ENCODE results near the gene TYK2.
"Not testable (repeated sequence)": the region's sequence is repeated elsewhere in the genome, so short reads cannot be mapped to it uniquely, and the experiment has no call there.

The TYK2 gene

DNA sequence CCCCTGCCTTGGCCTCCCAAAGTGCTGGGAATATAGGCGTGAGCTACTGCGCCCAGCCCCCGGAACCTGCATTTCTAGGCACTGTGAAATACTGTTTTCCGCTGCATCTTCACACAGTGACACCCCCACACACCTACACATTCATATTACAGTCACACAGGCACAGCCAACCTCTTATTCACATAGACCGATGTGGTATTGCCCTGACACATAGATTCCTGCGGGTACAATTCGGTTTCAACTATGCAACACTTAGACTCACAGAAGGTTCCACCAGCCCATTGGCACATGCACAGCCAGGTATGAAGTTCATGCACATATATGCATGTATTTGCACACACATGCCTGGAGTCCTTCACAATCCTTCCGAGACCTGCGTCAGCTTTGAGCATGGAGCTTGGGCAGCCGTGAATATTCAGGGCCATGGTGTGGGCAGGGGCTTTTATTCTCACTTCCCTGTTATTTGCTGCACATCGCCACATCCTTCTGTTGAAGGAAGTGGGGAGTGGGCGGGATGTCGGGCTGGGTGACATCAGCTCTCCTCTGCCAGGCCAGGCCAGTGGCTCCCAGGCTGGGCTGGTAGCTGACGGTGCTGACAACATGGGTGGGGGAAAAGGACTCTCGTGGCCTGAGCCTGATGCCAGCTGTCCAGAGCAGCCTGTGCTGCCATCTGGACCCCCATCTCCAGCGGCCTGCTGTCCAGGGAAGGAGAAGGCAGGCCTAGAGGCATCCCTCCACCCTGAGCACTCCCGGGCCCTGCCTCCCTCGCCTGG lies 28.3 kb upstream of the TYK2 start:
- FAIRE-seq (peak; percentile 92), DNase-seq (ENCODE audit: insufficient read length, low spot score) (no peak)

DNA sequence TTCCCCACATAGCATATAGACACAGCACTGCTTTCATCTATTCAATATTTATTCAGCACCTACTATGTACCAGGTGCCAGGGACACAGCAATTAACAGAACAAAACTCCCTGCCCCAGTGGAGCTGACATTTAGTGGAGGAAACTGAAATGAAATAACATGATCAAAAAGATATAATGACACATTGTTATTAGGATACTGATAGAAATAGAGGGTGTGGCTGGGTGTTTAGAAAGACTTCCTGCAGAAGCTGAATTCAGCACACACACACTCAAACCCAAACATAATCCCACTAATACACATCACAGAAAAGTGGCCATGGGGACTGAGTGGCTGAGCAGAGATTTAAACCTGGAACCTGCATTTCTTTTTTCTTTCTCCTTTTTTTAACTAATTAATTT lies 26.7 kb upstream of the TYK2 start:
- DNase-seq (ENCODE audit: insufficient read length, low spot score): no peak
- no peak for FAIRE-seq
- TF ChIP-seq PAX5 (IDR thresholded peaks at IDR 0.05; ENCODE audit: insufficient read depth, low read length, severe bottlenecking) (no peak), POU2F2 (IDR thresholded peaks at IDR 0.05; ENCODE audit: low read depth, low read length) (no peak), POLR2AphosphoS5 (IDR thresholded peaks at IDR 0.05; ENCODE audit: low read depth, low read length) (no peak), TAF1 (IDR thresholded peaks at IDR 0.05; ENCODE audit: low read depth, low read length) (no peak), SPI1 (IDR thresholded peaks at IDR 0.05; ENCODE audit: low read depth, low read length) (no peak), POLR2A (IDR thresholded peaks at IDR 0.05; ENCODE audit: low read depth, low read length) (no peak)

More for the DNA sequence above, 28.3 kb upstream of the TYK2 start:
- no peak for TF ChIP-seq TAF1 (IDR thresholded peaks at IDR 0.05; ENCODE audit: low read depth, low read length)
- TF ChIP-seq POU2F2 (IDR thresholded peaks at IDR 0.05; ENCODE audit: low read depth, low read length): peak; percentile 87
- TF ChIP-seq POLR2A (IDR thresholded peaks at IDR 0.05; ENCODE audit: low read depth, low read length): no peak
- TF ChIP-seq PAX5 (IDR thresholded peaks at IDR 0.05; ENCODE audit: insufficient read depth, low read length, severe bottlenecking): no peak
- TF ChIP-seq SPI1 (IDR thresholded peaks at IDR 0.05; ENCODE audit: low read depth, low read length): peak; percentile 94

DNA sequence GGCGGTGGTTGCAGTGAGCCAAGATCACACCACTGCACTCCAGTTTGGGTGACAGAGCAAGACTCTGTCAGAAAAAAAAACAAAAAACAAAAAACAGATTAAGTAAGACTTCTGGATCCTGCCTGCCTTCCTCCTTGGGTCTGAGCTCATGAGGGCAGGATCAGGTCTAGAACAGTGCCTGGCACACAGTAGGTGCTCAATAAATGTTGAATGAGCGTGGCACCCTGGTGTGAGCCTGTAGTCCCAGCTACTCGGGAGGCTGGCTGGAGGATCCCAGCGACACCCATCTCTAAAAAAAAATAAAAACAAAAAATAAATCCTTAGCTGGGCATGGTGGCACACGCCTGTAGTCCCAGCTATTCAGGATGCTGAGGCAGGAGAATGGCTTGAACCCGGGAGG lies 25.8 kb upstream of the TYK2 start:
- no peak for FAIRE-seq
- no peak for TF ChIP-seq SPI1 (IDR thresholded peaks at IDR 0.05; ENCODE audit: low read depth, low read length)
- TF ChIP-seq POLR2AphosphoS5 (IDR thresholded peaks at IDR 0.05; ENCODE audit: low read depth, low read length): no peak
- TF ChIP-seq POLR2A (IDR thresholded peaks at IDR 0.05; ENCODE audit: low read depth, low read length): no peak
- TF ChIP-seq POU2F2 (IDR thresholded peaks at IDR 0.05; ENCODE audit: low read depth, low read length): no peak
- no peak for TF ChIP-seq PAX5 (IDR thresholded peaks at IDR 0.05; ENCODE audit: insufficient read depth, low read length, severe bottlenecking)
- DNase-seq (ENCODE audit: insufficient read length, low spot score): no peak

DNA sequence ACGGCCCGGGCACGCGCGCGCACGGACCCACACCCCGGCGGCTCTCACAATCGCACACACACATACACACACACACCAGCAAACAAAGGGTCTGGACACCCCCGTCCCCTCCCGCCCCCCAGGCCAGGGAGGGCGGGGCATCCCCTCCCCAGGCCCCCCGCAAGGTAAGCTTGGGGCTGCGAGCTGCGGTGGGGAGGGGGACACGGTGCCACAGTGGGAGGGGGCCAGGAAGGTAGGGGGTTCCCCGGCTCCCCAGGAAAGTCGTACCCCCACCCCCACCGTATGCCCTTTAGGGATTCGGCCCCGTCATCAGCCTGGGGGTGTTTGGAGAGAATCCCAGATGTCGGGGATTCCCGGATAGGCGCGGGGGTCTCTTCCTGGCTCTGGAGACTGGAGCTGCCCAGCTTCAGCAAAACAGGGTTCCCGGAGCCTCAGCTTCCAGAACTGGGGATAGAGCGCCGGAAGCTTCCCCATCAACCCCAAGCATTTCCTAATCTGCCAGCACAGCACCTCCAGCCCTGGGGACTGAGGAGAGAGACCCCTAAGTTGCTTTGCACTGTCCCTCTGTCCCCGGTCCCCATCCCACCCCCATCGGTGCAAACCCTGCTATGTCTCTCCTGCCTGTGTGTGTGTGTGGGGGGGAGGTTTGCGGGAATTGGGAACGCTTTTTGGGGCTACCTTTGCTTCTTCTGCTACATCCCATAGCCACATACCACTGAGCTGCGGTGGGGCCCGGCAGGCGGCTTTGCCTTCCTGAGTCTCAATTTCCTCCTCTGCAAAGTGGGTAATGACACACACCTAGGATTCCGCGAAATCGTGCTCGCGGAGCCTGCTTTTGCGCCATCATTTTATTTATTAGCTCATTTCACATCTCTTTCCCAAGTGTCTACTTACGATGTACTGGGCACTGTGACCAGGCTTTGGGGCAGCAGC lies 24.8 kb upstream of the TYK2 start:
- TF ChIP-seq TAF1 (IDR thresholded peaks at IDR 0.05; ENCODE audit: low read depth, low read length) (0 out of 2 replicates have a peak, but pooled peaks have one; percentile 10), SPI1 (IDR thresholded peaks at IDR 0.05; ENCODE audit: low read depth, low read length) (no peak), POU2F2 (IDR thresholded peaks at IDR 0.05; ENCODE audit: low read depth, low read length) (no peak), POLR2AphosphoS5 (IDR thresholded peaks at IDR 0.05; ENCODE audit: low read depth, low read length) (no peak), PAX5 (IDR thresholded peaks at IDR 0.05; ENCODE audit: insufficient read depth, low read length, severe bottlenecking) (no peak)
- DNase-seq (ENCODE audit: insufficient read length, low spot score) (no peak), FAIRE-seq (no peak)

DNA sequence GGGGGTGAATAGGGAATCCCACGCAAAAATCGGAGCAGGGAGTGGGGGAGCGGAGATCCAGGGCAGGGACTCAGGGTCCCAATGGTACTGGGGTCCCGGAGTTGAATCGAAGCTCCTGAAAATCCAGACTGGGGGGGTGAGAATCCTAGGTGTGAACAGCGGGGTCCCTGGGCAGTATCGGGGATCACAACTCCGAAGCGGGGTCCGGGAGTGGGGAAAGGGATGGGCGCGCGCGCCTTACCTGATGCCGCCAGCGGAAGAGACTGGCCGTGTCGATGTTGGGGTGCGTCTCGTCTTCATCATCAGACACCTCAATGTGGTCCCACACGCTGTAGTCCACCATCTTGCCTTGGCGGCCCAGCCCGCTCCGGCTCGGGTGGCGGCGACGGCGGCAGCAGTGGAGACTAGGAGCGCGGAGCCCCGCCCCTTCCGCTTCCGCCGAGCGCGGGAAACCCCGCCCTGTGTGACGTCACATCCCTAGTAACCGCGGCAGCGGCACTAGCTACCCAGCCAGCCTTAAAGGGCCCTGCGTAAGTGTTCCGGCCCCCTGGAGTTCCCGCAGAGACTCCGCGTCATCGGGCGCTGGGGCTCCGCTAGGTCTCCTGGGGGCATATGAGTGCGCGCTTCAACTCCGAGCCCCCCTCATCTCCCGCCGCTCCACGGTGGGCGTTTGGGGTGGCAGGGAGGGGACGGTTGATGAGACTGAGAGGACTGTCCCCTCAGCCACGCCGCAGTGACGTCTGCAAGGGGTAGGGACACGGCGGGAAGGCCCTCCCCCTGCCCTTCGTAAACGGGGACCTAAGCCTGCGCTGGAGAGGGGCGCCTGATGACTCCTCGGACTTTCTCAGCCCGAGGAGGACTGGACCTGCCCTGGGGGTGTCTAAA lies 23.0 kb upstream of the TYK2 start, which contains the start of gene CDC37:
CDC37 (minus strand) TSS at position 406 of the 885 bp plus-strand sequence; CDS start at position 343, 63 bp downstream.
- TF ChIP-seq POU2F2 (IDR thresholded peaks at IDR 0.05; ENCODE audit: low read depth, low read length) (peak; percentile 47), POLR2A (IDR thresholded peaks at IDR 0.05; ENCODE audit: low read depth, low read length) (peak; percentile 95), TAF1 (IDR thresholded peaks at IDR 0.05; ENCODE audit: low read depth, low read length) (peak; percentile 89), SPI1 (IDR thresholded peaks at IDR 0.05; ENCODE audit: low read depth, low read length) (peak; percentile 36; the same call in 1 of the 2 replicates), POLR2AphosphoS5 (IDR thresholded peaks at IDR 0.05; ENCODE audit: low read depth, low read length) (peak; percentile 94), PAX5 (IDR thresholded peaks at IDR 0.05; ENCODE audit: insufficient read depth, low read length, severe bottlenecking) (peak; percentile 30)
- FAIRE-seq (peak; percentile 97), DNase-seq (ENCODE audit: insufficient read length, low spot score) (peak; percentile 99)

DNA sequence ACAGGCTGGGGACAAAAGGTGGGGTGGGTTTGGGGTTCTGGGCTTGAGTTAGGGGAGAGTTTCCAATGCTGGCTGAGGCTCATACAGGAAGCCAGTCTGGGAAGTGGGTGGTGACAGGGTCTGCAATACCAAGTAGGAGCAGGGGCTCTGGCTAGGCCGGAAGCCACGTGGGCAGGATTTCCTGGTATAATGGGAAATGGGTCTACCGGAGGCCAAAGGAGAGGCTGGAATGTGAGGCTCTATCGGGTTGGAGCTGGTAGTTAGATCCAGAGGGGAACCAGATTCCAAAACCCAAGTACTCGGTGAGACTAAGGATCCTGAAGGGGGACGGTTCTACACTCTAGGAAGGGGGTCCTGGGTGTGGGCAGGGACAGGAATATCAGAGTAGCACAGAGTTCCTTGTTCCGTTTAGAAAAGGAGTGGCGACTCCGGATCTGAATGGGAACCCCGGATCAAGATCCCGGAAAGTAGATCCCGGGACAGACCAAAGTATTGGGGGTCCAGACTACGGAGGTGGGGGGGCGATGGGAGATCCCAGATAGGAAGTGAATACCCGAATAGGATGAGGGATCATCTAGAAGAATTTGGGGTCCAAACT lies 22.2 kb upstream of the TYK2 start:
- no peak for DNase-seq (ENCODE audit: insufficient read length, low spot score)
- TF ChIP-seq SPI1 (IDR thresholded peaks at IDR 0.05; ENCODE audit: low read depth, low read length) (no peak), POLR2AphosphoS5 (IDR thresholded peaks at IDR 0.05; ENCODE audit: low read depth, low read length) (no peak), POU2F2 (IDR thresholded peaks at IDR 0.05; ENCODE audit: low read depth, low read length) (no peak), PAX5 (IDR thresholded peaks at IDR 0.05; ENCODE audit: insufficient read depth, low read length, severe bottlenecking) (no peak), POLR2A (IDR thresholded peaks at IDR 0.05; ENCODE audit: low read depth, low read length) (no peak), TAF1 (IDR thresholded peaks at IDR 0.05; ENCODE audit: low read depth, low read length) (no peak)
- no peak for FAIRE-seq

DNA sequence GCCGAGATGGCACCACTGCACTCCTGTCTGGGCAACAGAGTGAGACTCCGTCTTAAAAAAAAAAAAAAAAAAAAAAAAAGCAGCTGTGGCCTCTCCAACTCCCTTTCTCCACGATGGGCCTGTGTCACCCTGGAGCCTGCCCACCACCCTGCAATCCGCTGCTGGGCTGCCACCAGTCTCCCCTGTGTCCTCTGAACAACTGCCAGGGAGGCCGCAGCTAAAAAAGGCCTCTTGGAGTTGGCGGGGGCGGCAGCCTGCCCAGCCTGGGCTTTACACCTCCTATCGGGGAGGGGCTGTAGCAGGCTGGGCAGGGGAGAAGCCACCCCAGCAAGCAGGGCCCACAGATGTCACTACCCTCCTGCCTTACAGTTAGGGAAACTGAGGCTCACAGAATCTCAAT lies 19.5 kb upstream of the TYK2 start:
- FAIRE-seq: no peak
- no peak for DNase-seq (ENCODE audit: insufficient read length, low spot score)
- TF ChIP-seq POU2F2 (IDR thresholded peaks at IDR 0.05; ENCODE audit: low read depth, low read length) (no peak), POLR2A (IDR thresholded peaks at IDR 0.05; ENCODE audit: low read depth, low read length) (no peak), SPI1 (IDR thresholded peaks at IDR 0.05; ENCODE audit: low read depth, low read length) (no peak), TAF1 (IDR thresholded peaks at IDR 0.05; ENCODE audit: low read depth, low read length) (no peak)

DNA sequence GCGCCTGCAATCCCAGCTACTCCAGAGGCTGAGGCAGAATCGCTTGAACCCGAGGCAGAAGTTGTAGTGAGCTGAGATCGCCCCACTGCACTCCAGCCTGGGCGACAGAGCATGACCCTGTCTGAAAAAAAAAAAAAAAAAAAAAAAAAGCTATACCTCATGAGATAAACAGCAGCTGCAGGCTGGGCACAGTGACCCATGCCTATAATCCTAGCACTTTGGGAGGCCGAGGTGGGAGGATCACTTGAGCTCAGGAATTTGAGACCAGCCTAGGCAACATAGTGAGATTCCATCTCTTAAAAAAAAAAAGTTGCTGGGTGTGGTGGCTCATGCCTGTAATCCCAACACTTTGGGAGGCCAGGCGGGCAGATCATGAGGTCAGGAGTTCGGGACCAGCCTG lies 19.0 kb upstream of the TYK2 start:
- DNase-seq (ENCODE audit: insufficient read length, low spot score); FAIRE-seq: not testable (repeated sequence)

Measured in GM12891 (cell line).